GM19023 (cell line): ENCODE results near the gene CARD8.
"Not testable (repeated sequence)": the region's sequence is repeated elsewhere in the genome, so short reads cannot be mapped to it uniquely, and the experiment has no call there.

Experiments
- ATAC-seq: cut with Tn5 transposase; IDR thresholded peaks from one replicate; pipeline ENCODE4 v1.9.1; 2021; ENCODE audit warnings: mild to moderate bottlenecking, moderate library complexity; ENCODE audit not compliant: unreplicated experiment

CARD8 gene

DNA sequence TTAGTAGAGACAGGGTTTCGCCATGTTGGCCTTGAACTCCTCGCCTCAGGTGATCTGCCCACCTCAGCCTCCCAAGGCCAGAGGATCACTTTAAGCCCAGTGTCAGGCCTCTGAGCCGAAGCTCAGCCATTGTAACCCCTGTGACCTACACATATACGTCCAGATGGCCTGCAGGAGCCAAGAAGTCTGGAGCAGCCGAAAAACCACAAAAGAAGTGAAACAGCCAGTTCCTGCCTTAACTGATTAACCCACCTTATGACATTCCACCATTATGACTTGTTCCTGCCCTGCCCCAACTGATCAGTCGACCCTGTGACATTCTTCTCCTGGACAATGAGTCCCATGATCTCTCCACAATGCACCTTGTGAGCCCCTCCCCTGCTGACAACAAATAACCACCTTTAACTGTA is 13.9 kb upstream of the CARD8 start:
- not testable (repeated sequence) for ATAC-seq

GRCh38 chr19:48265326-48265725 is 9.6 kb upstream of the CARD8 start:
- ATAC-seq = not testable (repeated sequence)

GRCh38 chr19:48260359-48260714 is 4.6 kb upstream of the CARD8 start:
- ATAC-seq = not testable (repeated sequence)

DNA sequence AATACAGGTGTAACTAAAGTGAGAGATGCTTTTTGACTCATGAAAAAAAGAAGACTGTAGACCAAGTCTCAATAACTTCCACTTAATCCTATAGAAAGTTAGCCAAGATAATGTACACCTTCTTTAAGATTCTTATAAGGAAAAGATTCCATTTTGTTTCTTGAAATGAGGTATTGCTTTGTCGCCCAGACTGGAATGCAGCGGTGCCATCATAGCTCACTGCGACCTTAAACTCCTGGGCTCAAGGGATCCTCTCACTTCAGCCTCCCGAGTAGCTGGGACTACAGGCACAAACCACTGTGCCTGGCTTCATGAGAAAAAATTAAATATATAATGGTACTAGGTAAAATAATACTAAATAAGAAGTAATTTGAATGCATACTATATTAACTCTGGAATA is 3.3 kb upstream of the CARD8 start:
- ATAC-seq = not testable (repeated sequence)

DNA sequence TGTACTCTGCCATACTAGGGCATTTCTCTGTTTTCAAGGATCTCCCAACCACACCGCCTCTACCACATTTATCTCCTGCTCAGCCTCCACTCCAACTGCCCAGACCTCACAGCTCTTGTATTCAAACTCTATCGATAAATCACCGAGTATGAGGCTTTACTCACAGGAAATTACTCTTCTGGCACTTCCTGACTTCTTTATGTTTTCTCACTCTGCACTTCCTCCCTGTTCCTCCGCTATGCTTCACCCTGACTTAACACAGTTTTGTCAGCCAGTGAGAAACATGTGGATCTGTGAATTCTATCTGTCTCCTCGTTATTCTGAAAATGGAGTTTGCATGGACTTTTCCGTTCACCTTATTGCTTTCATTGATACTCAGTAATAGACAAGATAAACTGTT is 2.6 kb upstream of the CARD8 start:
- no peak for ATAC-seq

DNA sequence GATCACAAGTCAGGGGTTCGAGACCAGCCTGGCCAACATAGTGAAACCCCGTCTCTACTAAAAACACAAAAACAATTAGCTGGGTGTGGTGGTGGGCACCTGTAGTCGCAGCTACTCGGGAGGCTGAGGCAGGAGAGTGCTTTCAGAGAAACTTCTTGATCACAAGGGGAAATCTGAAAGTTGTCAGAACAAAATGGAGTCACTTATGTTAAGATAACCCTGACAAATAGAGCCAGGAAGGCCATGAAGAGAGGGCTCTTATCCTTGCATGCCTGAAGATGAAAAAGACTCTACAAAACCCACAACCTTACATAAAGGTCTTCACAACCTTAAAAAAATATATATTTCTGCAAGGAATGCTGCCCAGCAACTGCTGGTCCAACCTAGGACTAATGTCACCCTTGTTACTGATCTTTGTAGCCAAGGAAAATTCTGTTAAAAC is 1.2 kb downstream of the CARD8 start:
- no peak for ATAC-seq

- ATAC-seq = no peak
Observed at GRCh38 chr19:48253999-48254398, 1.7 kb downstream of the CARD8 start.

- ATAC-seq = no peak
Observed at GRCh38 chr19:48252609-48253008, 3.1 kb downstream of the CARD8 start.

DNA sequence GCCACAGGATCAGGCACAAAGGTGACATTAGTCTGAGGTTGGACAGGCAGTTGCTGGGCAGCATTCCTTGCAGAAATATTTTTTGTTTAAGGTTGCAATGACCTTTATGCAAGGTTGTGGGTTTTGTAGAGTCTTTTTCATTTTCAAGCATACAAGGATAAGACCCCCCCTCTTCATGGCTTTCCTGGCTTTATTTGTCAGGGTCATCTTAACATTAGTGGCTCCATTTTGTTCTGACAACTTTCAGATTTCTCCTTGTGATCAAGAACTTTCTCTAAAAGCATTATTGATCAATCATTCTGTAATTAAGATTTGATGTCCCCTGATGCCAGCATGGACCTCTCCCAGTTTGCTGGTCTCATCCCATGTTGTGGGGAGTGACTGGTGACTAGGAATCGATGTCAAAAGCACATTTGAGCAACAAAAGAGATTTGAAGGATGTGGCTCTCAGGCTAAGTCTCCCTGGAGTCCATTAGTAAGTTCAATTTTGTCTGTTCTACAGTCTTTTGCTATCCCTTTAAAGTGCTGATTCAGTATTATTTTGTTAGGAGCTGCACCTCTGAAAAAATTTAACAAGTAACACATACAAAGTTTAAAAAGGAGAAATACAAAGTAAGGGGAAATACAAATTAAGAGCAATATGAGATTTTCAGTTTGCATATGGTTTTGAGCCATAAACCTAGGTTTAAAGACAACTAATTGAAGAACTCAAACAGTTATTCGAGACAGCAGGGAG is 5.3 kb downstream of the CARD8 start:
- ATAC-seq = no peak

- no peak for ATAC-seq
Observed at GRCh38 chr19:48249502-48250014, 6.2 kb downstream of the CARD8 start.

- ATAC-seq = no peak
Observed at GRCh38 chr19:48248081-48248833, 7.5 kb downstream of the CARD8 start.

DNA sequence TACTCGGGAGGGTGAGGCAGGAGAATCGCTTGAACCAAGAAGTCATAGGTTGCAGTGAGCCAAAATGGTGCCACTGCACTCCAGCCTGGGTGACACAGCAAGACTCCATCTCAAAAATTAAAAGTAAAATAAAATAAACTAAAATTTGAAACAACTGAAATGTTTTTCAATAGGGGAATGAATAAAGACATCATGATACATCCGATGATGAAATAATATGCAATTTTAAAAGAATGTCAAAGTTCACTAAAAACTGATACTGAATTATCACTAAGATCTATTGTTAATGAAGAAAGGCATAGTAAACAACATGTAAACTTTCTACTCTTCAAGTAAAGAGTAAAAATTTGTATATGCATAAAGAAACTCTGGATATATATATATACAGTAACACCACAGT is 8.5 kb downstream of the CARD8 start:
- ATAC-seq = no peak

- ATAC-seq = no peak
Observed at GRCh38 chr19:48246101-48246500, 9.6 kb downstream of the CARD8 start.

GRCh38 chr19:48244281-48244680 is 11.4 kb downstream of the CARD8 start:
- no peak for ATAC-seq

GRCh38 chr19:48241771-48242170 is 13.9 kb downstream of the CARD8 start:
- ATAC-seq = not testable (repeated sequence)

- no peak for ATAC-seq
Observed at GRCh38 chr19:48239582-48240141, 16.1 kb downstream of the CARD8 start.

DNA sequence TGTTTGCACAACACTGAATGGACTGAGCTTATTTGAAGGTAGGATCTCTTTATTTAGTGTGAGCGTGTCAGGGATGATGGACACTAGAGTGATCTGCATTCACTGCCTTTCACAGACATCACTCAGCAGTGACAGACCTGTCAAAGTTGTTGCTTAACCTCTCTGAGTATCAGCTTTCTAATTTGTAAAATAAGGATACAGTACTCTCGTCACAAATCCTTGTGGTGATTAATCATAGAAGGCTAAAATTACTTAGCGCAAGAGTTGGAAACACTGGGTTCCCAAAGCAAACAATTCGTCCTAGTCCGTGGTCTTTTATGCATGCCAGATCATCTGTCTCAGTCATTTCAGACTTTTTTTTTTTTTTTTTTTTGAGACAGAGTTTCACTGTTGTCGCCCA is 16.6 kb downstream of the CARD8 start:
- ATAC-seq = no peak

GRCh38 chr19:48237057-48237456 is 18.7 kb downstream of the CARD8 start:
- no peak for ATAC-seq

- no peak for ATAC-seq
Observed at GRCh38 chr19:48230555-48231129, 25.1 kb downstream of the CARD8 start.

GRCh38 chr19:48221628-48222027 is 34.1 kb downstream of the CARD8 start:
- no peak for ATAC-seq

DNA sequence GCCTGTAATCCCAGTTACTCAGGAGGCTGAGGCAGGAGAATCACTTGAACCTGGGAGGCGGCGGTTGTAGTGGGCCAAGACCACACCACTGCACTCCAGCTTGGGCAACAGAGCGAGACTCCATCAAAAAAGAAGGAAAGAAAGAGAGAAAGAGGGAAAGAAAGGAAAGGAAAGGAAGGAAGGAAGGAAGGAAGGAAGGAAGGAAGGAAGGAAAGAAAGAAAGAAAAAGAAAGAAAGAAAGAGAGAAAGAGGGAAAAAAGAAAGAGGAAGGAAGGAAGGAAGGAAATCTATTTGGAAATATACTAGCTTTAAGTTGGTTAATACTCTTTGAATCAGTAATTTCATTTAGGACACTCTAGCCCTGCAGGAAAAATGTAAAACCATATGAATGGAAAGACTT is 34.9 kb downstream of the CARD8 start:
- ATAC-seq = not testable (repeated sequence)
